ENCODE data around the gene OSM. TPM values are rescaled to one million over a fixed set of nuclear protein-coding genes. Genes with fewer than 3 reads are reported as not detected.

The OSM gene
- total RNA-seq, 1 donor from 2014 or later: not detected

GRCh38 chr22:30297991-30298701 is 31.5 kb upstream of the OSM start:
- DNase-seq (ENCODE audit: low read depth): no peak

DNA sequence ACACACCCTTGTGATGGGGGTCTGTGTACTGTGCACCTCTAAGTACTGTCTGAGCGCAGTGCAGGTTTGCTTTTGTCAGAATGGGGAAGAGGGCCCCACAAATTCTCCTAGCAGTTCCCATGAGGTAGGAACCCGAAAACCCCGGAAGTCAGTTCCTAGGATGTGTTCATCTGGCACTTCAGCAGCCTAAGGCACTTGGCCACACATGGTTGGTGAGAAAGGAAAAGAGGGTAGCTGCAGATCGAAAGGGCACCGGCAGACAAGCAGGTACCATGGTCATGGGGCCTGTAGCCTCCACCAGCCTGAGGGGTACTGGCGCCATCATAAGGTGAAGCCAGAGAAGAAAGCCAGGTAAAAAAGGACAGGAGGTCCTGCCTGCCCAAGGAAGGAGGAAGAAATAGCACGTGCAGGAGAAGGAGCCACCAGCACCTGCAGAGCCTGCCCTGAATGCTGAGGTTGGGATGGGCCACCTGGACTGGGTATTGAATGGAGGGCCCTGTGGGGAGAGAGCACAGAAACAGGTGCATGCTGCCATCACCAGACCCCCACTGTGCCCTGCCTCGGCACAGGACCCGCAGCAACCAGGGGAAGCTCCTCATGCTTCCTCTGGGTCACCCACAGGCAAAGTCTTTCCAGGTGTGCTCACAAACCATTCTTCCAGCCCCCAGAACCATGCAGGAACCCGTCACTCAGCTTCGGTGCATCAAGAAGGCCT is 30.8 kb upstream of the OSM start:
- DNase-seq (ENCODE audit: low read depth): no peak

DNA sequence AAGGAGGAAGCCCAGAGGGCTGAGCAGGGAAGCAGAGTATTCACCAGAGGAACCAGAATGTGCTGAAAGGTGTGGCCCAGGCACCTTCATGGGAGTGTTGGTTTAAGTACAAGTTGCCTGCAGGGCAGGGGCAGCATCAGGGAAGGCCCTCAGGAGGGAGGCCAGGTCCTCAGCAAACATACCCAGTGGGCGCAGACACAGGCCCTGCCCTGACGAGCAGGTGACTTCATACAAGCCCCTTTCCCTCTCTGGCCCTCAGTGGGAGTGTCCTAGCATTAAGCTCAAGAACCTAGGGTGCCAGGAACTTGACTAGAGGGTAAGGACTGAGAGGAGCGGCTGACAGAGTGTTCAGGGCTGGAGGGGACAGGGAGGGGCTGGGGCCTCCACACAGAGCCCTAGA is 30.2 kb upstream of the OSM start:
- no peak for DNase-seq (ENCODE audit: low read depth)

DNA sequence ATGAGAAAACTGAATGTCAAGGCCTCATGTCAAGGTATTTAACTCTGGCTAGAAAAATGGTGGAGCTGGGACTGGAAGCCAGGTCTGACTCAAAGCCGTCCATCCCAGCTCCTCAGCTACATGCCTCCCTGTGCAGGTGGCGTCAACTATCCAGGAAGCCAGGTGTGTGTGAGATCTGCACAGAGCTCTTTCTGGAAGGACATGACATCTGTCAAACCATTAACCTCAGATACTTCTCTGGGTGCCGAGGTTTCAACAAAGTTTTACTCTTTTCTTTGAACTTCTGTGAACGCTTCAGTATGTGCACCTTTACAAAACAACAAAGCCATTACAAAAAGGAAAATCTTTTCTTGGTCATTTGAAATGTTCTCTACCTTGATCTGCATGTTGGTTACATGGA is 29.7 kb upstream of the OSM start:
- DNase-seq (ENCODE audit: low read depth): no peak

- DNase-seq (ENCODE audit: low read depth): no peak
Measured at GRCh38 chr22:30295576-30295975, 28.9 kb upstream of the OSM start.

GRCh38 chr22:30294830-30295229 is 28.2 kb upstream of the OSM start:
- no peak for DNase-seq (ENCODE audit: low read depth)

DNA sequence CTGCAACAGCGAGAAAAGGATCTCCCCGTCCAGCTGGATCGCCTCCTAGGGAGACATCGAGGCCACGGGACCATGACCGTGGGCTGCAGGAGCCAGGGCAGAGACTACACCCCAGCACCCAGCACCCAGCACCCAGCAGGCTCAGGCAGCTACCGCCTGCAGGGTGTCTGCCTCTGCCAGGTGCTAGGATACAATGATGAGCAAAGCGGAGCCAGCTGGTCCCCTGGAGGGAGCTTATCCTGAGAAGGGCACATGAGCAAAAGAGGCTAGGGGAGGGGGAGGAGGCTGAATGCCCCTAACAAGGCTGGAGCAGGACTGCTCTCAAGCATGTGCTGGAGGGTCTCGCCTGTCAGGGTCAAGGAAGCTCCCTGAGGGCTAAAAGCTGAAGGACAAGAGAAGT is 27.4 kb upstream of the OSM start:
- DNase-seq (ENCODE audit: low read depth): no peak

DNA sequence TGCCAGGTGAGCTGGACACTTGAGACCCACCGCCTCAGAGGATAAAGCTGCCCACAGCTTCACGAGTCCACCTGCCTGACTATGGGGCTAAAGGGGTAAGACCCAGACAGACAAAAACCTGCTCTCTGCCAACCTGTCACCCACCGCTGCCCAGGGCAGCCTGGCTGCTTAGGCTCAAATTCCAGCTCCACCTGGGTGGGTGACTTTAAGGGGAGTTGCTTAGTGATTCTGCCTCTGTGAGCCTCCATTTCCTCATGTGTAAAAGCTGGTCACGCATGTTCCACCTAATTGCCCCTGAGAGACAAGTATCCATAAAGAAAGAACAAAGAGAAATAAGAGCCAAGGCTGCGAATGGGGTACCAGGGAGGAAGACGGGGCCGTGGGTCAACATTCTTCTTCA is 26.4 kb upstream of the OSM start:
- no peak for DNase-seq (ENCODE audit: low read depth)

DNA sequence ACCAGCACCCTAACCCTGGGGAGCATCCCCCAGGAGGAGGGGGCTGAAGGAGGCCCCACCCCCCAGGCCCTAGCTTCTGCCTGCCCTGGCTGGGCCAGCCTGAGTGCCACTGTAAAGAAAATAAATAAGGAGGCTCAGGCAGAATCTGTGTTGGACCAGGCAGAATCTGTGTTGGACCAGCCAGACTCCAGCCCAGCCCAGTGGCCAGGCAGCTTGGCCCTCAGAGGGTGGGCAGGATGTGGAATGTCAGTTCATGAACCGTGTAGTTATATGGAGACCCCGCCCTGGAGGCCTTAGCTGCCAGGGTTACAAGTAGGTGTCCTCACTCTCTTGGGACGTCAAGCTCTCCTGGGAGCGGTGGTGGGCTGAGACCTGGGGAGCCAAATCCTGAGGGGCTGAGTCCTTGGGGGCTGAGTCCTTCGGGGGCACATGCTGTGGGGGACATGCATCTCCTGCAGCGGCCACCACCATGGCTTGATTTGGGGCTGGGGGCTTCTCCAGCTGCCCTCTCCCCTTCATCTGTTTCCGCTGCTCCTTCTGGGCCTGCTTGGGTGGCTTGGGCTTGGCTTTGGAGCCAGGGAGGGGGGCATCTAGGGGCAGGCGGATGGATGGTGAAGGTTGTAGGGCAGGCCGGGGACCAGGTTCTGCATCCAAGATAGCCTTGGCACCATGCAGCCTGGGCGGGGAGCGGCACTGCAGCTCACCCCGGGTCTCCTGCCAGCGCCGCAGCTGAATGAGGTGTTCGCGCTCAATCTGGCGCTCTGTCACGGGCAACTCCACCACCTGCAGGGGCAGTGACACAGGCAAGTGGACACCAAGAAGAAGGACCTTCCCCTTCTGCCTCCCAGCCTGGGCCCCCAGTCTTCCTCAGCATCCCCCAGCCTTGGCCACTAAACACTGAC is 25.7 kb upstream of the OSM start:
- no peak for DNase-seq (ENCODE audit: low read depth)

DNA sequence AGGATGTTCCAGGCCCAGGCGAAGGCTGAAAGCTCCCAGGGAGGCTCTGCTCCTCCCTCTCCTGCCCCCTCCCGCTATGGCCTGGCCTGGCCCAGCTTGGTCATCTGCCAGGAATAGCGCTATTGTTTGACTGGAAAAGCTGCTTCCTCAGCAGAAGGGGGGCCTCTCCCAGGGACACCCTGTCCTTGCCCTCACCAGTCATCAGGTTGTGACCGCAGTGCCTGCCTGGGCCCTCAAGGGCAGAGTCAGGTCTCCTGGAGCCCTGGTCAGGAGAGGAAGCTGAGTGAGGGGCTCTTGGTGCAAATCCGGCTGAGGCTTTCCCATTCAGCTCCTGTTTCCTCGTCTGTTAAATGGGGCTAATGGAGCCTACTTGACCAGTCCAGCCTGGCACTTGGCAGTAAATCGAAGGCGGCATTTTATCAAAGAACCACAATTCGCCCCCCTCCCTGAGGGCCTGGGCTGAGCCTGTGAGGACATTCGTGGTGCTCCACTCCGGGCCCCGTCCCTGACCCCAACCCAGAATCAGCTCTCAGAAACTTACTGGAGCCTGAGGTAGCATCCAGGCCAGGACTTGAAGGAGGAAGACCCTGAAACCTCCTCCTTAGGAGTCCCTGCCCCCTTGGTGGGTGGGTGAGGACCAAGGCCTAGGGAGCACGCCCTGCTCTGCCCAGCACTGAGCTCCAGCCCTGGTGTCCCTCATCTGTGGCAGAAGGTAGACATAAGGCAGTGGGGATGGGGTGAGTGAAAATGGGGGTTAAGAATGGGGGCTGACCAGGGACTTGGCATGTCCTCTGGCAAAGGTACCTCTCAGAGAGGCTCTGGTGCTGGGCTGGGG is 24.6 kb upstream of the OSM start:
- DNase-seq (ENCODE audit: low read depth): peak; percentile 83

DNA sequence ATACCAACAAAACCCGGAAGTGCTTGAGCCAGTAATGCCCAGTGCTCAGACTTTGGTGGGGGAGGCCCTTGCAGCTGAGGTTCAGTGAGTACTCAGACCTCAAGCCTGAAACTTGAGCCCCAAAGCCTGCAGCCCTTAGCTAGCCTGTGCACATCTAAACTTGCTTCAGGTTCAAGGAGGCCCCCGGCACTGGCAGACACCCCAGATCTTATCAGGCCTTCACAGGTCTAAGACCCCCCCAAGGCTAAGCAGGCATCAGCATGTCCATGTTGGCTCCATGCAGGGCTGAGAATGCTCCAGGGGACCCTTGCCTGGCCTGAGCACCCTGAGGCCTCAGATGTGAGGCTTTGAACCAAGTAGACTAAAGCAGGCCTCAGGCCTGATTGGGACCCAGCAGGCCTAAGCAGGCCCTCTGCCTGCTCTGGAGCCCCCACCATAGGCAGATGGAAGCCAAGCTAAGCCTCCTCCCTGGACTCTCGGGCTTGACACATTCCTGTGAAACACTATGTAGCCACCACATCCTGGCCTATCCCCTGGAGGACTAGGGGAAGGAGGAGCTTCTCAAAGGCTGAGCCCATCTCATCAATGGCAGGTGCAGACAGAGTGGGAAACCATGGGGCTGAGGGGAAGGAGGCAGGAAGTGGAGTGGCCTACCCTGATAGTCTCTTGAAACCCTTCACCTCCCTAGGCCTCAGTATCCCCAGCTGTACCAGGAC is 23.8 kb upstream of the OSM start:
- peak; percentile 89 for DNase-seq (ENCODE audit: low read depth)

DNA sequence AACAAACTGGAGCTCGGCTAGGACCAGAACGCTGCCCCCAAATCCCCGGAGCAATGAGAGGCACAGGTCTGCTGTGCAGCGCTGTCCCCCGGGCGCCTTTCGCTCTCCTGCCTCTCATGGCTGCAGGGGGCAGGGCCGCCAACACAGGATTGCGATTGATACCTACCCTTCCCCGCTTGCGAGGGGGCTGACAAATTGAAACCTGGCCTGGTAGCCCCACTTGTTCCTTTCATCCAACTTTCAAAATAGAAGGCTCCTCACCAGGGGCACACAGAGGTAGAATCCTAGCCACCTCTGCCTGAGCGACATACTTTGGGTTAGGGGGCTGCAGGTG is 23.3 kb upstream of the OSM start:
- DNase-seq (ENCODE audit: low read depth): no peak

GRCh38 chr22:30289141-30289979 is 22.7 kb upstream of the OSM start, which contains the start of gene CASTOR1:
Gene CASTOR1 (minus strand): TSS chr22:30289505. CDS start chr22:30289497, 8 bp downstream.
- DNase-seq (ENCODE audit: low read depth): peak; percentile 99

DNA sequence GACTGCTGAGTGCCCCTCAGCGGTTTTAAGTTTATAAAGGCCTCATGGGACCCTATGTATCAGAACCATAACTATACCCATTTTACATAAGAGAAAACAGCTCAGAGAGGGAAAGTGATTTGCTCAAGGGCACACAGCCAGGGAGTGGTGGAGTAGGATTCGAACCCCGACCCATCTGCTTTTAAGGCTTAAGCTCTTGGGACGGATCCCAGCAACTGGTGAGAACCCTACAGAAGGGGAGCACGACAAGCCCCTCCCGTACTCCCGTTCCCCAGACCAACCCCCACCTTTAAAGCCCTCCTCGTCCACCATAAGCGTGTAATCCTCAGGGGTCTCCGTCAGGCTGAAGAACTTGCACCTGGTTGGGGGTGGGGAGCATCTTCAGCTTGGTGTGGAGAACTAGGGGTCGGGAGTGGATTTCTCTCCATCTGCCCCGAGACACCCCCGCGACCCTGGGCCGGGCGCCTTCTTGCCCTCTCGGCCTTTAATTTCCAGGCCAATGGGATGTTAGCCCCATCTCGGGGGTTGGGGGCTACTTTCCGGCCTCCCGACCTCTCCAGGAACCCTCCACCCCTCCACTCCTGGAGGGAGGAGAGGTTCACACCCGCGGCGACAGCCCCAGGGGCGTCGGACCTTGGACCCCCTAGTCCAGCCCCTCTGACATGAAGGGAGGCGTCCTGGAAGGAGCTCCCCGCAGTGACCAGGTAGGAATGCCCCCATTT is 21.9 kb upstream of the OSM start:
- DNase-seq (ENCODE audit: low read depth): no peak

DNA sequence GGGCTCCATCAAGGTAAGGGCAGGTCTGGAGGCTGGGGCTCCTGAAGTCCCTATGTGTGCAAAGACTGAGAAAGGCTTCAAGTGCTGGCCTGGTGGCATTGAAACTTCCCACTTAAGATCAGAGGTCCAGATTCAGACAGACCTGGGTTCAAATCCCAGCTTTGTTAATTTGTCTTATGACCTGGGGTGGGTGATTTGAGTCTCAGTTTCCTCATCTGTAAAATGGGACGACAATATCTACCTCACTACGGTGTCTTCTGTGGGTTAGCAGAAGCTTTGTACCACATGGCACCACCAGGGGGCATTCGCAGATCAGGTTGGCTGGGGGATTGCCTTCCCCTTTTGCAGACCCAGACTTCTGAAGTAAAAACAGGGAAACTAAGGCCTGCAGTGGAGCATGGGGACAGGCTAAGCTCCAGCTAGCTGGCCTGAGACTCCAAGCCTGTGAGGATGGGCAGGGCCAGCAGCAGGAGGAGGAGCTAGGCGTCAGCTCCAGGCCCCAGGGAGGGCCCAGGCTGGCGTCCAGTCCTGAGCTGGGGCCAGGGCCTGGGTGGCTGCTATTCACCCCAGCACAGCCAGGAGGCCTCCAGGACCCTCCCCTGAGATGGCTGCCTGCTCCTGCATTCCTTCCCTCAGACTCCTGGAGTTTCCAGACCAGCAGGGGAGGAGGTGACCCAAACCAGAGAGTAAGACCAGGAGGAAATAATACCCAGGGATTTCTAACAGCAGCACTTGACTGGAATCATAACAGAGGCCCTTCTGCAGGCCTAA is 21.2 kb upstream of the OSM start:
- DNase-seq (ENCODE audit: low read depth): peak; percentile 87

DNA sequence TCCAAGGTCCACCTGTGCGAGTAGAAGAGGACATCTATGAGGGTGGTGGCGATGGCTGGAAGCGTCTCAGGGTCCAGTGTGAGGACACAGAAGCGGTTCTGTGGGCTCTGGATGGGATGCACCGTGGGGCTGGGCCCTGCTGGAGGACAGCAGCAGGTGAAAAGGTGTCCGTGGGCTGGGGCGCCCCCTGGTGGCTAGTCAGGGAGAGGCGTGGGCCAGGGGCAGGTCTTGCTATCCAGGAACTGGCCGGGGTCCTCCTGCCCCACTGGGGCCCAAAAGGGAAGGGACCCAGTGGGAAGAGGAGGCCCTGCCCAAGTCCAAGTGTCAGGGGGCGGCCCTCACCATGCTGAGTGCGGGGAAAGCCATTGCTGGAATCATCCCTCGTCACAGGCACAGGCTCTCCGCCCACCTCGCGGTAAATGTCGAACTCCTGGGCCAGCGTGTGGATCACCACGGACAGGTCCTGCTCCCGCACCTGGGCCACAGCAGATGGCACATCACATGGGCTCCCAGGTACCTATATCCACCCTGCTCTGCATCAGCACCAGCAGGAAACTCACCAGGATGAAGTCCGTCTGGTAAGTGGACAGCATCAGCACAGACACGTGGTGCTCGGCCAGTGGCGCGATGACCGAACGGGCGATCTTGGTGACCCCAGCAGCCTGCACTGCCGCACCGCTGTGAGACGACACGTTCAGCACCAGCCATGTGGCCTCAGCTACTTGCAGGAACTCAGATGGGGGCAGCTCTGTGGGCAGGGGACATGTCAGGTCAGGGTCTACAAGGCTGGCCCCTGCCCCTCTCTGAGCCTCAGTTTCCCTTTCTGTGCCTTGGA is 20.4 kb upstream of the OSM start:
- DNase-seq (ENCODE audit: low read depth): no peak

- no peak for DNase-seq (ENCODE audit: low read depth)
Measured at GRCh38 chr22:30286331-30286730, 19.7 kb upstream of the OSM start.
